Stimulated activated CD8-positive, alpha-beta memory T cell treated with anti-CD3 and anti-CD28 coated beads, Interleukin-7, amount 100 ng/mL, for 24 hours (primary cell): ENCODE results near the gene ARHGEF6.

ENCODE experiments used
- DNase-seq: peaks from one replicate; pipeline ENCODE4 v3.0.0-alpha.2; 2020; ENCODE audit warnings: low read depth

Gene ARHGEF6

GRCh38 chrX:136646602-136647239, 134.0 kb downstream of the ARHGEF6 start:
- no peak for DNase-seq

- no peak for DNase-seq
Observed at GRCh38 chrX:136643243-136643642, 137.5 kb downstream of the ARHGEF6 start.

GRCh38 chrX:136639506-136640176, 141.1 kb downstream of the ARHGEF6 start:
- DNase-seq = no peak

GRCh38 chrX:136636121-136636520, 144.6 kb downstream of the ARHGEF6 start:
- no peak for DNase-seq

GRCh38 chrX:136635235-136635634, 145.5 kb downstream of the ARHGEF6 start:
- no peak for DNase-seq

GRCh38 chrX:136630881-136631280, 149.9 kb downstream of the ARHGEF6 start:
- DNase-seq = no peak

GRCh38 chrX:136629084-136629750, 151.5 kb downstream of the ARHGEF6 start:
- no peak for DNase-seq

GRCh38 chrX:136627409-136627808, 153.3 kb downstream of the ARHGEF6 start:
- no peak for DNase-seq

GRCh38 chrX:136626891-136627290, 153.8 kb downstream of the ARHGEF6 start:
- no peak for DNase-seq

GRCh38 chrX:136626237-136626636, 154.5 kb downstream of the ARHGEF6 start:
- no peak for DNase-seq

GRCh38 chrX:136625246-136625645, 155.5 kb downstream of the ARHGEF6 start:
- no peak for DNase-seq

- no peak for DNase-seq
Observed at GRCh38 chrX:136623396-136623795, 157.3 kb downstream of the ARHGEF6 start.

GRCh38 chrX:136622568-136622967, 158.2 kb downstream of the ARHGEF6 start:
- DNase-seq = no peak

- DNase-seq = no peak
Observed at GRCh38 chrX:136620780-136621179, 160.0 kb downstream of the ARHGEF6 start.

GRCh38 chrX:136619899-136620505, 160.7 kb downstream of the ARHGEF6 start:
- no peak for DNase-seq

GRCh38 chrX:136616987-136617685, 163.6 kb downstream of the ARHGEF6 start:
- DNase-seq = no peak
